ENCODE results near the gene ZFAND3. TPM values are rescaled to one million over a fixed set of nuclear protein-coding genes. Genes with fewer than 3 reads are reported as not detected.

Gene ZFAND3
- polyA plus RNA-seq, 1 donor from 2014 or later = 19.7 TPM

DNA sequence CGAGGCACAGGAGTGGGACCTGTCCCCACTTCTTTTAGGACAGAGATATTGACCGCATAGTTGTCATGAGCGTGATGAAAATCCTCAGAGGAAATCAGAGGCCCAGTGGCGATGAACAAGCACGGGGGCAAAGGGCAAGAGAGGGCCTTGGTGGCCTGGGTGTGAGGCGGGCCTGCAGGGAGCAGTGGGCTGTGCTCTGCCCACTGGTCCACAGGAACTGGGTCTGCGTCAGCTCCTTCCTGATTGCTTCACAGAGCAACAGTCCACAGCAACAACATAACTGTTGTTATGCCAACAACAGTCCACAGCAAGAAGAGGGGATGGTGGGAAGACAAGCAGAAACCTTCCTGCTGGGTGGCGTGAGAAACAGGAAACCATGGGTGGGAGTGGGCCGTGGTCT, 335.6 kb downstream of the ZFAND3 start:
- TF ChIP-seq, protein P1, sequence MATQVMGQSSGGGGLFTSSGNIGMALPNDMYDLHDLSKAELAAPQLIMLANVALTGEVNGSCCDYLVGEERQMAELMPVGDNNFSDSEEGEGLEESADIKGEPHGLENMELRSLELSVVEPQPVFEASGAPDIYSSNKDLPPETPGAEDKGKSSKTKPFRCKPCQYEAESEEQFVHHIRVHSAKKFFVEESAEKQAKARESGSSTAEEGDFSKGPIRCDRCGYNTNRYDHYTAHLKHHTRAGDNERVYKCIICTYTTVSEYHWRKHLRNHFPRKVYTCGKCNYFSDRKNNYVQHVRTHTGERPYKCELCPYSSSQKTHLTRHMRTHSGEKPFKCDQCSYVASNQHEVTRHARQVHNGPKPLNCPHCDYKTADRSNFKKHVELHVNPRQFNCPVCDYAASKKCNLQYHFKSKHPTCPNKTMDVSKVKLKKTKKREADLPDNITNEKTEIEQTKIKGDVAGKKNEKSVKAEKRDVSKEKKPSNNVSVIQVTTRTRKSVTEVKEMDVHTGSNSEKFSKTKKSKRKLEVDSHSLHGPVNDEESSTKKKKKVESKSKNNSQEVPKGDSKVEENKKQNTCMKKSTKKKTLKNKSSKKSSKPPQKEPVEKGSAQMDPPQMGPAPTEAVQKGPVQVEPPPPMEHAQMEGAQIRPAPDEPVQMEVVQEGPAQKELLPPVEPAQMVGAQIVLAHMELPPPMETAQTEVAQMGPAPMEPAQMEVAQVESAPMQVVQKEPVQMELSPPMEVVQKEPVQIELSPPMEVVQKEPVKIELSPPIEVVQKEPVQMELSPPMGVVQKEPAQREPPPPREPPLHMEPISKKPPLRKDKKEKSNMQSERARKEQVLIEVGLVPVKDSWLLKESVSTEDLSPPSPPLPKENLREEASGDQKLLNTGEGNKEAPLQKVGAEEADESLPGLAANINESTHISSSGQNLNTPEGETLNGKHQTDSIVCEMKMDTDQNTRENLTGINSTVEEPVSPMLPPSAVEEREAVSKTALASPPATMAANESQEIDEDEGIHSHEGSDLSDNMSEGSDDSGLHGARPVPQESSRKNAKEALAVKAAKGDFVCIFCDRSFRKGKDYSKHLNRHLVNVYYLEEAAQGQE (IDR thresholded peaks at IDR 0.05; ENCODE audit: borderline replicate concordance) = no peak
- TF ChIP-seq TAF1 (IDR thresholded peaks at IDR 0.05; ENCODE audit: low read depth) (no peak), EZH2 (IDR thresholded peaks at IDR 0.05; ENCODE audit: borderline replicate concordance, insufficient read depth, low read length, poor library complexity, severe bottlenecking) (no peak), RAD21 (conservative IDR thresholded peaks at IDR 0.05) (no peak), EP300 (conservative IDR thresholded peaks at IDR 0.05; ENCODE audit: poor library complexity, severe bottlenecking) (no peak), MXI1 (conservative IDR thresholded peaks at IDR 0.05; ENCODE audit: poor library complexity, severe bottlenecking) (no peak), SMC3 (conservative IDR thresholded peaks at IDR 0.05; ENCODE audit: poor library complexity) (no peak), POLR2AphosphoS5 (IDR thresholded peaks at IDR 0.05) (no peak)
- TF ChIP-seq, protein P2, sequence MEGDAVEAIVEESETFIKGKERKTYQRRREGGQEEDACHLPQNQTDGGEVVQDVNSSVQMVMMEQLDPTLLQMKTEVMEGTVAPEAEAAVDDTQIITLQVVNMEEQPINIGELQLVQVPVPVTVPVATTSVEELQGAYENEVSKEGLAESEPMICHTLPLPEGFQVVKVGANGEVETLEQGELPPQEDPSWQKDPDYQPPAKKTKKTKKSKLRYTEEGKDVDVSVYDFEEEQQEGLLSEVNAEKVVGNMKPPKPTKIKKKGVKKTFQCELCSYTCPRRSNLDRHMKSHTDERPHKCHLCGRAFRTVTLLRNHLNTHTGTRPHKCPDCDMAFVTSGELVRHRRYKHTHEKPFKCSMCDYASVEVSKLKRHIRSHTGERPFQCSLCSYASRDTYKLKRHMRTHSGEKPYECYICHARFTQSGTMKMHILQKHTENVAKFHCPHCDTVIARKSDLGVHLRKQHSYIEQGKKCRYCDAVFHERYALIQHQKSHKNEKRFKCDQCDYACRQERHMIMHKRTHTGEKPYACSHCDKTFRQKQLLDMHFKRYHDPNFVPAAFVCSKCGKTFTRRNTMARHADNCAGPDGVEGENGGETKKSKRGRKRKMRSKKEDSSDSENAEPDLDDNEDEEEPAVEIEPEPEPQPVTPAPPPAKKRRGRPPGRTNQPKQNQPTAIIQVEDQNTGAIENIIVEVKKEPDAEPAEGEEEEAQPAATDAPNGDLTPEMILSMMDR (IDR thresholded peaks at IDR 0.05; ENCODE audit: poor library complexity, severe bottlenecking) = no peak
- Histone ChIP-seq H2AFZ (ENCODE audit: low read depth, low read length) (no peak overlapping the region), H3K9me2 (ENCODE audit: insufficient read depth, low read length) (no peaks in the 10 kb centered on the region), H3K4me3 (ENCODE audit: low read length) (no peak overlapping the region), H3K27me3 (ENCODE audit: insufficient read depth, low read depth, low read length) (no peaks in the 10 kb centered on the region), H3K4me2 (ENCODE audit: low read length) (no peak overlapping the region), H3K9me3 (ENCODE audit: low read length) (no peaks in the 10 kb centered on the region), H3K79me2 (replicated peaks; ENCODE audit: insufficient read depth, low read length) (no peaks in the 10 kb centered on the region), H4K20me1 (ENCODE audit: insufficient read depth) (no peaks in the 10 kb centered on the region), H3K27ac (ENCODE audit: low read length) (no peak overlapping the region), H3F3A (ENCODE audit: insufficient read depth, low read length, poor library complexity, severe bottlenecking) (no peaks in the 10 kb centered on the region), H3K9ac (ENCODE audit: low read length) (no peak overlapping the region), H3K36me3 (ENCODE audit: insufficient read depth, low read length) (no peaks in the 10 kb centered on the region)

DNA sequence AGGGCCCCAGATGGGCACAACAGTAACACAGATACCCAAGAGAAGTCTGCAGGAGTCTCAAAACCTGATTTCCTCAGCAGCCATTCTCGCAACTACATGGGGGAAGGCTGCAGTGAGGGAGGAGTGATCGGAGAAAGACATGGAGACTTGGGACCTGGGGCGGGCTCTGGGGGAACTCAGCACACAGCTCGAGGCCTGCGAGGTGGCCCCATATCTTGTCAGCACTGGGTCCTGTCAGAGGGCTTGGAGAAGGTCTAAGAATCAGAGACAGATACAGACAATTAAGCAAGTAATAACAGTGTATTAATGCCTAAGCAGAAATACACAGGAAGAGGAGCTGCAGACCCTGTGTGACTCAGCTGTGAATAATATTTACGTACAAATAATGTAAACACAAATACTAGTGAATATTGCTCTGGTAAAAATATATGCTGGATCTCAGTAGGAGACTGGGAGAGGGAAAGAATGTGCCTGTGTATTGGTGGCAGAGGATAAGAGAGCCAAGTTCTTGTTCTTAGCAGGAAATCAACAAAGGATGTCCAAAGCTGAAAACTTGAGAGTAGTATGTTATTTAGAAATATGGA, 336.2 kb downstream of the ZFAND3 start:
- no peaks in the 10 kb centered on the region for H3K9me3 ChIP-seq (ENCODE audit: low read length)
- TF ChIP-seq EP300 (conservative IDR thresholded peaks at IDR 0.05; ENCODE audit: poor library complexity, severe bottlenecking) (no peak), POLR2AphosphoS5 (IDR thresholded peaks at IDR 0.05) (no peak), MXI1 (conservative IDR thresholded peaks at IDR 0.05; ENCODE audit: poor library complexity, severe bottlenecking) (no peak), SMC3 (conservative IDR thresholded peaks at IDR 0.05; ENCODE audit: poor library complexity) (no peak), TAF1 (IDR thresholded peaks at IDR 0.05; ENCODE audit: low read depth) (no peak), RAD21 (conservative IDR thresholded peaks at IDR 0.05) (no peak)
- TF ChIP-seq, protein P2 (IDR thresholded peaks at IDR 0.05; ENCODE audit: poor library complexity, severe bottlenecking) = no peak
- TF ChIP-seq, protein P1 (IDR thresholded peaks at IDR 0.05; ENCODE audit: borderline replicate concordance) = no peak
- H4K20me1 ChIP-seq (ENCODE audit: insufficient read depth) = no peaks in the 10 kb centered on the region
- H3K9ac ChIP-seq (ENCODE audit: low read length) = no peak overlapping the region
- H3K27me3 ChIP-seq (ENCODE audit: insufficient read depth, low read depth, low read length) = no peaks in the 10 kb centered on the region
- H2AFZ ChIP-seq (ENCODE audit: low read depth, low read length) = no peak overlapping the region
- H3F3A ChIP-seq (ENCODE audit: insufficient read depth, low read length, poor library complexity, severe bottlenecking) = no peaks in the 10 kb centered on the region
- no peaks in the 10 kb centered on the region for H3K36me3 ChIP-seq (ENCODE audit: insufficient read depth, low read length)
- H3K79me2 ChIP-seq (replicated peaks; ENCODE audit: insufficient read depth, low read length) = no peaks in the 10 kb centered on the region
- no peak overlapping the region for H3K27ac ChIP-seq (ENCODE audit: low read length)
- H3K9me2 ChIP-seq (ENCODE audit: insufficient read depth, low read length) = no peaks in the 10 kb centered on the region
- no peak overlapping the region for H3K4me2 ChIP-seq (ENCODE audit: low read length)
- H3K4me3 ChIP-seq (ENCODE audit: low read length) = no peak overlapping the region

All from neural cell (in vitro differentiated cells).